ENCODE results near the gene LONRF2.

DNA sequence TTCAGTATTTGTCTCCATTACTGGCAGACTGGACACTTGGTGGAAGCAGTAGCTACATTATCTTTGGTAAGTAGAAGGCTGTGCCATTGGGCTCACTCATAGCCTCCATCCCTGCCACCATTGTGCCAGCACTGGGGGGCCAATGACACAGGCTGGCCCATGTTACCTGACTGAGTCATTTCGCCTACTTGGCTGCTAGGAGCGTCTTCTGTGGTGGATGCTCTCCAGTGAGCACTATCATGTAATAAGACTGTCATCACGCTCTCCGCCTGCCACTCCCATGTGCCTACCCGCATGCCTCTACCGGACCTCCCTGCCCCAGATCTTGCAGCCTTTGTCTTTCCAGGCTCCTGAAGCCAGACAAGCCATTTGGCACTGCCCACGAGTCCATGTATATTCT, 56.2 kb downstream of the LONRF2 start:
- TF ChIP-seq, protein P1, sequence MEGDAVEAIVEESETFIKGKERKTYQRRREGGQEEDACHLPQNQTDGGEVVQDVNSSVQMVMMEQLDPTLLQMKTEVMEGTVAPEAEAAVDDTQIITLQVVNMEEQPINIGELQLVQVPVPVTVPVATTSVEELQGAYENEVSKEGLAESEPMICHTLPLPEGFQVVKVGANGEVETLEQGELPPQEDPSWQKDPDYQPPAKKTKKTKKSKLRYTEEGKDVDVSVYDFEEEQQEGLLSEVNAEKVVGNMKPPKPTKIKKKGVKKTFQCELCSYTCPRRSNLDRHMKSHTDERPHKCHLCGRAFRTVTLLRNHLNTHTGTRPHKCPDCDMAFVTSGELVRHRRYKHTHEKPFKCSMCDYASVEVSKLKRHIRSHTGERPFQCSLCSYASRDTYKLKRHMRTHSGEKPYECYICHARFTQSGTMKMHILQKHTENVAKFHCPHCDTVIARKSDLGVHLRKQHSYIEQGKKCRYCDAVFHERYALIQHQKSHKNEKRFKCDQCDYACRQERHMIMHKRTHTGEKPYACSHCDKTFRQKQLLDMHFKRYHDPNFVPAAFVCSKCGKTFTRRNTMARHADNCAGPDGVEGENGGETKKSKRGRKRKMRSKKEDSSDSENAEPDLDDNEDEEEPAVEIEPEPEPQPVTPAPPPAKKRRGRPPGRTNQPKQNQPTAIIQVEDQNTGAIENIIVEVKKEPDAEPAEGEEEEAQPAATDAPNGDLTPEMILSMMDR (IDR thresholded peaks at IDR 0.05; ENCODE audit: insufficient read depth, low read depth, low read length): no peak
- TF ChIP-seq EZH2 (IDR thresholded peaks at IDR 0.05; ENCODE audit: insufficient read depth, low read length): no peak

Measured in astrocyte (in vitro differentiated cells and primary cell).